HL-60 (cell line): ENCODE results near the gene USP50.

Source experiments
- CTCF ChIP-seq: IDR thresholded peaks from one replicate; pipeline ENCODE4 v1.5.1; 2011; ENCODE audit warnings: low read length, control low read depth, inconsistent platforms; ENCODE audit not compliant: insufficient read depth
- REST ChIP-seq: IDR thresholded peaks from 2 replicates; pipeline ENCODE4 v1.6.1; 2012; ENCODE audit warnings: low read depth; ENCODE audit not compliant: insufficient replicate concordance

- no peak for TF ChIP-seq CTCF
- no peak for TF ChIP-seq REST
Observed at GRCh38 chr15:50471072-50471471, 75.4 kb downstream of the USP50 start.
